NCI-H146 treated with DMSO at 0.1 percent for 48 hours (cell line): ENCODE data around the gene REL.
"Not testable (repeated sequence)": the region's sequence is repeated elsewhere in the genome, so short reads cannot be mapped to it uniquely, and the experiment has no call there.

Experiments used
- DNase-seq: peaks from one replicate; lab custom pipeline; 2025; ENCODE audit not compliant: unreplicated experiment; lab: John Stamatoyannopoulos, UW

The REL gene

DNA sequence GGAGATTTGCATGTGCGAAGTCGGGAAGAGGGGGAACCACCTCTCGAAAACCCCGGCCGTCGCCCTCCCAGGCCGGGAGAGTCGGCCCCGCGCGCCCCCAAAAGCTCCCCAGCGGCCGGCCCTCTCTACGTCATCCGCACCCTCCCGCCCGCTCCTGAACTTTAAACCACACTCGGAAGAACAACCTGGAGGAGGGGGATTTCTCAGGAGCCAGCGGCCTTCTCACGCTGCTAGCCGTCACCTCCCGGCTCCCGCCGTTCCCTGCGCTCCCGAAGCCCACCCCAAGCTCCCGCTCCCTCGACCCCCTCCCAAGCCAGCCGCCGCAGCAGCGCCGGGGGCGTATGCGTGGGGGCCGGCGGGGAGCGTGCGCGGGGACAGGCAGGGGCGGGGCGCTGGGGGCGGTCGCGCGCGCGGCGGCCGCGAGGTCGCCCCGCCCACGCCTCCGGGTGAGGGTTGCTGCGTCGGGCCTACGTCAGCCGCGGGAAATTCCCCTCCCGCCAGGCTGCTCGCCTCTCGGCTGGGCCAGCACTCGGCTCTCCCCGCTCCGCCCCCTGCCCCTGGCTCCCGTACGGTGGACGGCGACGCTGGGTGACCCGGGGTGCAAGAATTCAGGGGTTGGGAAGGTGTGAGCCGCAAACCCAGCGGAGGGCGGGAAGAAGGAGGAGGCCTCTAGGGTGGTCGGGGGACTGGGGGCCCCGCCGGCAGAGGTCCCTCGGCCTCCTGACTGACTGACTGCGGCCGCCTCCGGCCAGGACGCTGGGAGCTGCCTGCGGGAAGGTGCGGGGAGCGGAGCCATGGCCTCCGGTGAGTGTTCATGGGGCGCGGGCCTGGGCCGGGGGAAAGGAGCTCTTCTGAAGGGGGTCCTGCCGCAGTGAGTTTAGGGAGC, at the start of gene REL:
TSS of gene REL (plus strand) at position 528 of the 886 bp plus-strand sequence. CDS start at position 795, 267 bp downstream.
- DNase-seq, result peak; percentile 72

DNA sequence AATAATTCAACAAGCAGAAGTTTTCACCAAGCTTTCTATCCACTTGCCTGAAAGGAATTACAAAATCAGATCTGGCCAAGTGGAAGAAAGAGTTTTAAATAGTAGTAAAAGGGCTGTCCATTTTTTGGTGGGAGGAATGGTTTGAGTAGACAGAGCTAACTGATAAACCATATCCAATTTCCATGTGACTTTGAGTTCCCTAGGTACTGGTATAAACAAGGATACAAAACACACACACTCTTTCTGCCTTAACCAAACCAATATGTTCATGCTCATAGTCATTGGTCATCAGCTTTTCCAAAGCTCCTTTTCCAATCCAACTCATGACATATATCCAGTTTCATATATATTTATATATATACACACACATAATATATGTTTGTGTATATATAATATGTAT, 49.5 kb upstream of the REL start:
- no peak for DNase-seq

DNA sequence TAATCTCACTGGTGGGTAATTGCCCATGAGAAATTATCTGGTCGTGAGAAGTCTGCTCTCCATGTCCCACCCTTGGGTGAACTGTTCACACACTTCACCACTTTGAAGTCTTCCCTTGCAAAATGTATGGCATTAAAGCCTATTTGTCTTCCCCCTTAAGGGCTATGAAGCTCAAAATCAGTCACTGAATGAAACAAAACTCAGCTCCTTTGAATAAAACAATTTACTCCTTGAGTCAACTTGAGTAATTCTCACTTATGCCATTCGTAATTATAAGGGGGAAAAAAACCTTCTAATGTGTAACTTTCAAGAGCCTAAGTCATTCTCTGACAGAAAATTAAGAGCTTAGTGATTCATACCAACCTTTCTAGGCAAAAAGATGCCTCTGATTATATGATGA, 48.8 kb upstream of the REL start:
- DNase-seq, result no peak

DNA sequence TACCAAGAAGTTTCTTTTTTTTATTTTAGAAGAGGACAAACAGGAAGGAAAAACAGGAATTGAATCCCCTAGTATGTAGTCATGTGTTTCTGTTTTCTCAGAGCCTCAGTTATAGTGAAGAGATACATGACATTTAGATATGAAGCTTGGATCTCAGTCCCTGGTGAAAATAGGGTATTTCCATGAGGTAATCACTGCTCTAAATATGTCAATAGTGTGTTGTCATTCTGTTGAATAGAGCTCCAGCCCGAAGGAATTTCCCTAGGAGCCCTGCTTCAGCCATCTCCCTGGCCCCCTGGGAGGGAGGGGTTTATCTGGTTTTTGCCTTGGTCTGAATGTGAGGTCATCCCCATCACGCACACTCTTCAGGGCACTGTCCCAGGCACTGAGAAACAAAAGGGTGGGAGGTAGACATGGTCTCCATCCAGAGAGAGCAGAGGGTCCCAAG, 47.1 kb upstream of the REL start:
- DNase-seq, result no peak

DNA sequence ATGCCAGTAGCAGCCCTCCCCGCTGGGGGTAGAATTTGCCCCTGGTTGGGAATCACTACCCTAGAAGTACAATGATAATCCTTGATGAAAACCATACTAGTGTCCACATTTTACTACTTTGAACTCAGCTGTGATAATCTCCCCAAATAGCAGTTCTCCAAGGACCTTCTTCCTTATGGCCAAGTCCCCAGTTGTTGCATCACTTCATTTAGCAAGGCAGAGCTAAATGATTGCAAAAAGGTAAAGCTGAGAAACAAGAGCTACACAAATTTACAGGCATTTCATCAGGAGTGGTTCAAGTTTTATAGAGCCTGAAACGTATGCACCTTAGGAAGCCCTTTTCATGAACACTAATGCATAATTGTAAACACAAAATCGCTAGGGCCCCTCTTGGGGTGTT, 44.9 kb upstream of the REL start:
- no peak for DNase-seq

DNA sequence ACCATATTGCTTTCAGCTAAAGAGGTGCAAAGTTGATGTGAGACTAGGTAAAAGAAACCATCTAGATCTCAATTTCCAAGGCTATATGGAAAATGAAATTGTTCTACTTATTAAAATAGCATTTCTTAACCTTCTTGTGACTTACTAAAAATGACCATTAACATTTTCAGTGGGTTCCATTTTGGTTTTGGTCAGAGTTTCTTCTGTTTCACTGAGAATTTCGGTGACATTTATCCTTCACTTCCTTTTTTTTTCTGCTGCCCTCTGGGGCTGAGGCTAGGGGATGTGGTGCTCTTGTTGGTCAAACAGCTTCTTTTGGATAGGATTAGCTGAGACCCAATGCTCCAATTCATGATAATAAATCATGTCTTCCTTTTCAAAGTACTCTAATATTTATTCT, 44.3 kb upstream of the REL start:
- DNase-seq, result no peak

DNA sequence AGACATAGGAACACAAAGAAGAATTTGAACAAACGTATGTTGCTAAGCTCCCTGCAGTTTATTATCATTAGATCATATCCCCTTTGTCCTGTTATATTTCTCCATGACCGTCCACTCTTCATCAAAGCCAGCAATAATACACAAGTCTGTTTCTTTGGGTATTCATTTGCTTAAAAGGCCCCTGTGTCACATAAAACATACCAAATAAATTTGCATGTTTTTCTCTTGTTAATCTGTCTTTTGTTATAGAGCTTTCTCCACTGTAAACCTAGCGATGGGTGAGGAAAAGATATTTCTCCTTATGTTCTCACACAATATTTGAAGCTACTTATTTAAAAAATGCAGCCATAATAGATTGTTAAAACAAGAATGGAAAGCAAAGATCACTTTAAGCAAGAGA, 42.9 kb upstream of the REL start:
- no peak for DNase-seq

DNA sequence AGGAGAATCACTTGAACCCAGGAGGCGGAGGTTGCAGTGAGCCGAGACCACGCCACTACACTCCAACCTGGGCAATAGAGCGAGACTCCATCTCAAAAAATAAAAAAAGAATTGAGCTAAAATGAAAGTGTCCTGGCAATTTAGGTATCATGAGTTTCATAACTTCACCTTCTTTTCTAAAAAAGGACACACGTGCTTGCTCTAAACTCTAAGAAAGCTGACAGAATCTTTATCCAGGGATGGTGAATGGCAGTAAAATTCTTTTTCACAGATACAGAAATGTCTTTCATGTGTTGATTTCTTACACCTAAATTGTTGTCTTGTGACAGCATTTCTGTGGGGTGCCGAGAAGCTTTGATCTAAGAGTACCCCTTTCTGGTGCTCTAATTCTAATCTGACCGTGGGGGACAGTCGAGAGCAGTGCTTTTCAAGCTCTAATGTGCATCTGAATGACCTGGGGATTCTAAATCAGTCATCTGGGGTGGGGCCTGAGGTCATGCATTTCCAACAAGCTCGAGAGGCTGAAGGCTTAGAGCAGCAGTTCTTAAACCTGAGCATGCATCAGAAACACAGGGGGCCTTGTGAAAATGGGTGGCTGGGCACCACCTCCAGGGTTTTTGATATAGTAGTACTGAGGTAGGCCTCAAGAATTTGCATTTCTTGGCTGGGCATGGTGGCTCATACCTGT, 42.1 kb upstream of the REL start:
- DNase-seq, result no peak

DNA sequence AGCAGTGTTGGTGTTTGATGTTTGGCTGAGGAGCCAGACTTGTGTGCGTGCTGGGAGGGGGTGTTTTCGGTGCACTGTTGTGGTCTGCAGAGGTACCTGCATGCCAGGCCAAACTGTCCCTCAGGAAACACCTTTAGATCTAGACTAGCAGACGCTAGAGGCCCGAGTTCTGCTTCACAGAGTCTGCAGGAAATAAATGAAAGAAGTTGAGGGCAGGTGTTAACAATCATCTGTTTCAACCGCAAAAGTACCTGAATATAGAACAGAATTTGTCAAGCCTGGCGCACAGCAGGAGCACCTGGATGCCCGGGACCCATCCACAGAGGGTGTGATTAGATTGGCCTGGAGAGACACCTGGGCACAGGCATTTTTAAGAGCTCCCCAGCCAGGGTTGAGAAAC, 40.5 kb upstream of the REL start:
- no peak for DNase-seq

DNA sequence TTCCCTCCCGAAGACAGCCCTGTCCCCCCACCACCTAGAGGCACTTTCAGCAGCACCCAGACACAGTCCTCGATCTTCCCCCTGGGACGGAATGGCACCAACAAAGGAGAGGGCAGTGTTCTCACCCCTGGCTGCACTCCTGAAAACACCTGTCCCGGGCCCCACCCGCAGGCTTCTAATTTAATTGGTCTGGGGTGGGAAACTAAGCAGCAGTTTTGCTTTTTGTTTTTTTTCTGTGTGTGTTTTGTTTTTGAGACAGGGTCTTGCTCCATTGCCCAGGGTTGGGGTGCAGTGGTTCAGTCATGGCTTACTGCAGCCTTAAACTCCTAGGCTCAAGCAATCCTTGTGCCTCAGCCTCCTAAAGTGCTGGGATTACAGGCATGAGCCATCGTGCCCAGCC, 38.4 kb upstream of the REL start:
- no peak for DNase-seq

DNA sequence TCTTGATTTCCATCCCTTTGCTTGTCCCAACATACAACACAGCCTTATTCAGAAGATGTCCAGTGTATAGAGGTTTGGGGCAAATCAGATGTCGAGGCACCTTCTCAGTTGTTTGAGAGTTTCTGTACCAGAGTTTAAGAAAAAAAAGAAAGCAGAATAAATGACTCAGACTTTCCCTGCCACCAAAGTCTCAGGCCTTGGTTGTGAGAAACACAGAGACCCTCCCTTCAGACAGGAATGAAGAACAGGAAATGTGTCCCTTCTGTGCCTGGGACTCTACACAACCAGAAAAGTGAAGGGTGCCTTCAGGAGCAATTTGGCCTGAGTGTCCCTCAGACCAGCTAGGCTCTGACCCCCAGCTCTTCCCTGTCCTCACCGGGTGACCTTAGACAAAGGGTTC, 37.3 kb upstream of the REL start:
- DNase-seq, result no peak

DNA sequence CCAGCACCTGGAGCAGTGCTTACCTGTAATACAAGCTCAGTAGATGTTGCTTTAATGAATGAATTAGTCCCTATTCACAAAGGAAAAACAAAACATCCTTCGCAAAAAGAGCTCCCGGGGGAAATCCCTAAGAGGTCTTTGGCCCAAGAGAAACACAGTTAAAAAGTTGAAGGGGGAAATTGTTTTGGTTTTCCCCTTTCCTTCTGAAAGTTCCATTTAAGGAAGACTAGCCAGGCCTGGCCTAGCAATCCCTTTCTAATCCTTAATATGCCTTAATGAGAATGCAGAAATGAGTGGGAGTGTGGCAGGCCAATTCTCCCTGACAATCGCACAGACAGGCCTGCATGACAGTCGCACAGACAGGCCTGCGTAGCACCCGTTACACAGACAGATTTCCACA, 33.5 kb upstream of the REL start:
- DNase-seq, result no peak

DNA sequence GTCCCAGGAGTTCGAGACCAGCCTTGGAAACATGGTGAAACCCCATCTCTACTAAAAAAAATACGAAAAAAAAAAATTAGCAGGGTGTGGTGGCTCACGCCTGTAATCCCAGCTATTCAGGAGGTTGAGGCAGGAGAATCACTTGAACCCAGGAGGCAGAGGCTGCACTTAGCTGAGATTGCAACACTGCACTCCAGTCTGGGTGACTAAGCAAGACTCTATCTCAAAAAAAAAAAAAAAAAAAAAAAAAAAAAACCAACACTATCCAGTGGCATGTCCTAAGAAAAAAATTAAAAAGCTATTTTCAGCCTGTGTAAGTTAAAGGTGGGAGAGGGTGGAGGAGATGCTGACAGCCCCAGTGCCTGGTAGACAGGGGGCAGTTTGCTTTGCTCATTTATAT, 32.2 kb upstream of the REL start:
- no peak for DNase-seq

DNA sequence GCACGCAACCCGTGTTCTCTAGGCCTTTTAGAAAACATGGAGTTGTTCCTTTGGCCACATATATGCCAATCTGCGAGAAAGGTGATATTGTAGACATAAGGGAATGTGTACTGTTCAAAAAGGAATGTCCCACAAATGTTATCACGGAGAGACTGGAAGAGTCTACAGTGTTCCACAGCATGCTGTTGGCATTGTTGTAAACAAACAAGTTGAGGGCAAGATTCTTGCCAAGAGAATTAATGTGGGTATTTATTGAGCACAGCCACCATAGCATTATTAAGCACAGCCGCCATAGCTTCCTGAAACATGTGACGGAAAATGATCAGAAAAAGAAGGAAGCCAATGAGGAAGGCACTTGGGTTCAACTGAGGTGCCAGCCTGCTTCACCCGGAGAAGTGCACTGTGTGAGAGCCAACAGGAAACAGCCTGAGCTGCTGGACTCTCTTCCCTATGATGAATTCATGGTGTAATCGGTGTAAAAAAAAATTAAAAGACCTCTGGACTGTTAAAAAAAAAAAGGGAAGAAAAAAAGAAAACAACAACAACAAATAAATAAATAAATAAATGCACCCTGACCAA, 29.0 kb upstream of the REL start:
- DNase-seq, result no peak

DNA sequence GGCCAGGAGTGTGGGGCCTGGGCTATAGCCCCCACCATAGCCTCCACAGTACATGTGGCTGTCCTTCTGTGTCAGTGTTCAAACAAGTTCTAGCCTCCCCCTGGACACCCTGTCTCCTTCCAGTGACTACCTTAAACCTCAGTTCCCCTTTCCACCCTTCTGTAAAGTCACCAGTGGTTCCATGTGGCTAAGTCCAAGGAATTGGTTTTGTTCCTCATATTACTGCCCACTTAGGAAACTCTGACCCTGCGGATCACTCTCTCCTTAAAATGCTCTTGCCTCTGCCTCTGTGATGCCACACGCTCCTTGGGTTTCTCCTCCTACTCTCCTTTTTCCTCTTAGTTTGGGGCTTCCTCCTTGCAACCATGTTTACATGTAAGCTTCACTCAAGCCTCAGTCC, 27.8 kb upstream of the REL start:
- no peak for DNase-seq

DNA sequence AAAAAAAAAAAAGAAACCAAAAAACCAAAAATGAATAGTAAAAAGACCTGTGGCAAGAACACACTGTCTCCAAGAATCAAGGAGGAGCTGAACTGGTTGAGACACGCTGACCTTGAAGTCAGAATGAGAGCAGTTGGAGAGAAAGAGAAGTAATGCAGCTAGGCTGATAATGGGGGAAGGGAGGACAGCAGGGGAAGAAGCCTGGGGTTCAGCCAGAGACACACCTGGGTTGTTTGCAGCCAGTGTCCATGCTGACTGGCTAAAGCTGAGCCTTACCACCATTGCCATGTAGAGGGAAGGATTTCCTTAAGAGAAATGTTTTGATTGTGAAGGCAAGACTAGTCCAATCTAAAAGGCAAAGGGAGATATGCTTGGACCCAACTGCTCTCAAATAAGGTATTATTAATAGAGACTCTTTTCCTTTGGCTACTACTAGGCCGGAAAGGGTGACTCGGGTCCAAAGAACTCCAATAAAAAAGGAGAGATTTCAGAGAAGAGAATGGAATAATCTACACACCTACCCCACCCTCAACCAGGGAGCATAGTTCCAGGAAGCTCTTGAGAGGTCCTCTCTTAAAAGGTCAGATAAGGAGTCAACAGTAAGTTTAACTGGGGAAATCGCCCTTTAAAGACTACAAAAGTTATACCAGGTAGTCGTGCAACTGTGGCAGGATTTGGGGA, 25.2 kb upstream of the REL start:
- no peak for DNase-seq

DNA sequence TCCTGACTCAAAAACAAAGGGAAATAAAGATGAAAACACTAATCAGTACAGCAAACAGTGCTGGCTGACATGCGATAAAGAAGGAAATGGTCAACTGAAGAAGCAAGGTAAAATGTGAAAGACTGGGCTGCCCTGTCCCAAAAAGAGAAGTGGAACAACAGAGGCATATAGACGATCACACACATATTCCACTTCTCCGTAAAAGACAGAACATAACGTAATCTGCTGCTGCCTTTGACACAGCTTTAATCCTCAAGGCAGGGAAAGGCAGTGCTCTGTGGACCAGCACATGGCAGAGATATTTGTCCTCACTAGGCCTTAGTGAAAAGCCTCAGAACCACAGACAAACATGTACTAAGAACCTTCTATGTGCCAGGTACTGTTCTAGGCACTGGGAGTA, 24.3 kb upstream of the REL start:
- no peak for DNase-seq

DNA sequence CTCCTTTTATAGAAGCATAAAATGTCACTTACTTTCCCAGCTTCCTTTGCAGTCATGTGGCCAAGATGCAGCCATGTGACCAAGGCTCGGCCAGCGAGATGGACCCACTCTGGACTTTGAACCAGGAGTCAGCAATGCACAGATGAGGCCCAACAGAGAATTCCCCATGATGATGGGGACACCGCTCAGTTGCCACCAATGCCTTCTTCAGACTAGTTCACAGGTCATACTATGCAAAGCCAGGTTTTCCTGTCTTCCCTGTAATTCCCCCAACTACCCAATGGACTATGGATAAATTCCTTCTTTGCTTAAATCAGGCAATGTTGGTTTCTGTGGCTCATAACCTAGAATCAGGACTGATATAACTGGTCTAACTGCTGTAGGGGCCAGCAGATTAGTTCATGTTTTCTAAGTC, 22.5 kb upstream of the REL start:
- DNase-seq, result no peak

DNA sequence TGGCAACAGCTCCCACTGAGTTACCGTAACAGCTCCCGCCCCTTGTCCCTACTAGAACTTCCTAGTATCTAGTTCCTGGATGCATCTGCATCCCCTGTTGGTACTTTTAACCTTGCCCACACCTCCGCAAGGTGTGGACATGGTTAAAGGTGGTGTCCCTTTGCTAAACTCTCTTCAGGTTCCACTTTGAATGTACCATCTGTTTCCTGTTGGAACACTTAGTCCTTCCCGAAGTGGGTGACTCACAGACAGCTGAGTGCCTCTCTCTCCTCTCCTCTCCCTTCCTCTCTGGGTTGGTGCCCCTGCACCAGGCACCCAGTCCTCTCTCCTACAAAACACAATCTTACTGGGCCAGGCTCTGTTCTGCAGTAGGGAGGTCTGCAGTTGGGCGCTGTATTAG, 19.6 kb upstream of the REL start:
- DNase-seq, result no peak

DNA sequence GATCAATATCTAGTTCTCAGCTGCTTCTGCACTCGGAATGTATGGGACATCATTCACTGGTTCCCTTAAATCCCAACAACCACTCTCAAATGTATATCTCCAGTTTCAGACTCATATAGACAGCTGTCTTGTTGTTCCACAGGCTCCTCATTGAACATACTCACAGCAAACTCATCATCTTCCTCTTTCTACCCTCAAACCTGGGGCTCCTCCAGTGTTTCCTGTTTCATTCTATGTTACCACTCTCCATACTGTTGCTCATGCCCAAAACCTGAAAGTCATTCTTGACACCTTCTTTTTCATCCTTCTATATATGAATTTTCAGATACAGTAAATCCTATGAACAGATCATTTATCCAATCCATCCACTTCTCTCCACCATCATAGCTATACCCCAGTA, 18.7 kb upstream of the REL start:
- no peak for DNase-seq

DNA sequence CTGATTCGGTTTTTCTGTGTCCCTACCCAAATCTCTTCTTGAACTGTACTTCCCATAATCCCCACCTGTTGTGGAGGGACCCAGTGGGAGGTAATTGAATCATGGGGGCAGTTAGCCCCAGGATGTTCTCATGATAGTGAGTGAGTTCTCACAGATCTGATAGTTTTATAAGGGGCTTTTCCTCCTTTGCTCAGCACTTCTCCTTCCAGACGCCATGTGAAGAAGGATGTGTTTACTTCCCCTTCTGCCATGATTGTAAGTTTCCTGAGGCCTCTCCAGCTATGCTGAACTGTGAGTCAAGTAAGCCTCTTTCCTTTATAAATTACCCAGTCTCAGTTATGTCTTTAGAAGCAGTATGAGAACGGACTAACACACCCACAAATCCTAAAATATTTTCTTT, 16.0 kb upstream of the REL start:
- not testable (repeated sequence) for DNase-seq

DNA sequence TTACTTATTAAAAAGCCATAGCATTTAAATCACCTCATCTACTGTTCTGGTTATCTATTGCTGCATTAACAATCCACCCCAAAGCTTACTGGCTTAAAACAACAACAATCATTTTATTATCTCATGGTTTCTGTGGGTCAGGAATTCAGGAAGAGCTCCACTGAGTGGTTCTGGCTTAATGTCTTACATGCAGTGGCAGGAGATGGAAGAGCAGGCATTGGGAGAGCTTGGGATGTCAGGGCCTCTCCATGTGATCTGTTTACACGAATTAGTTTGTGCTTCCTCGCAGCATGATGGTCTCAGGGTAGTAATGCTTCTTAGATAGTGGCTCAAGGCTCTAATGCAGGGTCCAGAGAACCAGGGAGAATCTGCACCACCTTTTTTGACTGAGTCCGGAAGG, 14.4 kb upstream of the REL start:
- no peak for DNase-seq
